HepG2 (cell line): ENCODE results near the gene TBC1D16. TPM values are rescaled to one million over a fixed set of nuclear protein-coding genes. Genes with fewer than 3 reads are reported as not detected.
A peak's percentile ranks its signal among the peaks of the same experiment; 100 is the strongest.

Source experiments
- ATAC-seq: fragments of 200-7000 bp; cut with Tn5 transposase; 3 replicates; pipeline ENCODE4 v1.9.1; 2020; ENCODE audit warnings: mild to moderate bottlenecking, moderate library complexity
- BruUV-seq: library from RNA; stranded (reverse); fragments of 400-500 nt; replicated peaks from 2 replicates; lab custom pipeline; 2021; lab: Mats Ljungman, UMichigan
- CTCF ChIA-PET: fragments of 300-600 bp; formaldehyde crosslinking; extraction: SDS; loops from one replicate; lab custom pipeline; 2021; ENCODE audit warnings: low total read pairs, inconsistent platforms, low intra/inter-chr PET ratio; lab: Yijun Ruan, JAX
- POLR2A ChIA-PET: fragments of 350-600 bp; sonication (Branson Sonifier 250); formaldehyde crosslinking; loops from one replicate; lab custom pipeline; 2020; ENCODE audit warnings: antibody characterized with exemption, inconsistent platforms; lab: Yijun Ruan, JAX
- DNase-seq: peaks from one replicate; pipeline ENCODE4 v3.0.0-alpha.2; 2015; ENCODE audit warnings: low spot score
- FAIRE-seq: peaks from 3 replicates; lab custom pipeline; 2011; peaks lifted over from hg19 to GRCh38; lab: Jason Lieb, UNC
- H2AFZ ChIP-seq: one replicate; pipeline ENCODE4 v1.6.1; 2011; ENCODE audit warnings: low read length, inconsistent platforms
- H3K27ac ChIP-seq: fragments of 300-600 bp; 3 replicates; pipeline ENCODE4 v1.8.0; 2011; ENCODE audit warnings: mixed run types, mild to moderate bottlenecking, mixed read lengths, low read length, inconsistent platforms; ENCODE audit not compliant: insufficient read depth; ENCODE audit errors: extremely low read length
- H3K27me3 ChIP-seq, 2 experiments: fragments of 200-600 bp in 1 of 2; 2 replicates in 1 of 2; 3 replicates in 1 of 2; pipeline versions ENCODE4 v1.6.0 to v1.8.0; 2011; ENCODE audit warnings: low read length in 2 of 2, mild to moderate bottlenecking in 2 of 2, moderate library complexity in 2 of 2, inconsistent platforms in 1 of 2; ENCODE audit not compliant: insufficient read depth in 2 of 2, control insufficient read depth in 1 of 2
- H3K36me3 ChIP-seq, 2 experiments: fragments of 200-600 bp in 1 of 2; replicated peaks in 1 of 2; 2 replicates in 1 of 2; 3 replicates in 1 of 2; pipeline versions ENCODE4 v1.5.1 to v1.8.0; 2011; ENCODE audit warnings: low read length in 2 of 2, inconsistent platforms in 1 of 2; ENCODE audit not compliant: insufficient read depth in 2 of 2, control insufficient read depth in 1 of 2
- H3K4me1 ChIP-seq: 2 replicates; pipeline ENCODE4 v1.5.1; 2012; ENCODE audit warnings: low read length, inconsistent platforms; ENCODE audit not compliant: insufficient read depth
- H3K4me2 ChIP-seq: 2 replicates; pipeline ENCODE4 v1.6.0; 2011; ENCODE audit warnings: low read depth, low read length, inconsistent platforms
- H3K4me3 ChIP-seq, 3 experiments: fragments of 200-600 bp in 1 of 3; sonication (generic), shearing (Covaris generic) in 1 of 3; replicated peaks in 1 of 3; 2 replicates each; pipeline ENCODE4 v1.5.1; 2011 to 2016; ENCODE audit warnings: low read length in 3 of 3, inconsistent platforms in 2 of 3, low read depth in 2 of 3, mild to moderate bottlenecking in 2 of 3, control low read depth in 1 of 3, mixed read lengths in 1 of 3; ENCODE audit not compliant: insufficient read depth in 1 of 3
- H3K79me2 ChIP-seq: one replicate; pipeline ENCODE4 v1.6.1; 2011; ENCODE audit warnings: low read length, inconsistent platforms; ENCODE audit not compliant: insufficient read depth
- H3K9ac ChIP-seq: 2 replicates; pipeline ENCODE4 v1.6.0; 2011; ENCODE audit warnings: mild to moderate bottlenecking, low read depth, low read length, inconsistent platforms; ENCODE audit not compliant: insufficient read depth
- H3K9me3 ChIP-seq: 2 replicates; pipeline ENCODE4 v1.5.1; 2012; ENCODE audit warnings: mild to moderate bottlenecking, low read length
- H4K20me1 ChIP-seq: 2 replicates; pipeline ENCODE4 v1.6.0; 2011; ENCODE audit warnings: inconsistent platforms, mild to moderate bottlenecking, low read length, moderate library complexity; ENCODE audit not compliant: insufficient read depth
- ATF4 ChIP-seq, 2 experiments: fragments of 450-650 bp in 1 of 2; sonication (generic) in 1 of 2; formaldehyde crosslinking; IDR thresholded peaks; 2 replicates each; pipeline versions ENCODE4 v1.5.0 to v1.8.0; 2020 to 2022; ENCODE audit warnings: mild to moderate bottlenecking in 1 of 2, missing genetic modification reagents in 1 of 2
- BCLAF1 ChIP-seq: fragments of 450-650 bp; IDR thresholded peaks from 2 replicates; pipeline ENCODE4 v1.6.1; 2017; ENCODE audit warnings: mild to moderate bottlenecking
- CEBPB ChIP-seq: IDR thresholded peaks from 2 replicates; pipeline ENCODE4 v1.6.1; 2011; ENCODE audit warnings: low read depth, low read length, improper control_type of control experiment, borderline replicate concordance
- CEBPG ChIP-seq: IDR thresholded peaks from 2 replicates; pipeline ENCODE4 v1.6.1; 2016
- FOSL2 ChIP-seq: sonication (generic); formaldehyde crosslinking; IDR thresholded peaks from 2 replicates; pipeline ENCODE4 v1.4.0; 2020; ENCODE audit warnings: missing genetic modification reagents
- FOXA3 ChIP-seq: IDR thresholded peaks from 2 replicates; pipeline ENCODE4 v1.6.1; 2016; ENCODE audit warnings: missing genetic modification reagents, missing compliant biosample characterization
- KMT2B ChIP-seq: IDR thresholded peaks from 2 replicates; pipeline ENCODE4 v1.6.1; 2016; ENCODE audit warnings: missing genetic modification reagents, missing compliant biosample characterization
- MIER2 ChIP-seq: IDR thresholded peaks from 2 replicates; pipeline ENCODE4 v1.6.1; 2016; ENCODE audit warnings: missing biosample characterization, missing genetic modification reagents
- ZNF552 ChIP-seq: sonication (generic); formaldehyde crosslinking; IDR thresholded peaks from 2 replicates; pipeline ENCODE4 v1.9.0; 2022; ENCODE audit warnings: missing genetic modification reagents, mild to moderate bottlenecking, borderline replicate concordance
- ZNF670 ChIP-seq: sonication (generic); formaldehyde crosslinking; IDR thresholded peaks from 2 replicates; pipeline ENCODE4 v1.8.0; 2022; ENCODE audit warnings: mild to moderate bottlenecking, missing genetic modification reagents, borderline replicate concordance
- WGBS: methylation state at CpG from one replicate; pipeline ENCODE4 v1.1.6; 2017; ENCODE audit warnings: low lambda C conversion rate; 5-methylcytosine and 5-hydroxymethylcytosine counted together
- in situ Hi-C: cut with HindIII; loops from 2 replicates; pipeline ENCODE4 v1.10.0; 2017; ENCODE audit warnings: low pct_unique_long_range_greater_than_20kb; ENCODE audit not compliant: extremely low pct_ligation_motif_present
- intact Hi-C: fragments of 100-400 bp; cut with micrococcal nuclease; formaldehyde crosslinking; loops from one replicate; pipeline ENCODE4 v1.10.0; 2022; ENCODE audit not compliant: unreplicated experiment
- polyA plus RNA-seq, 8 experiments: library from polyadenylated mRNA; depleted of rRNA in 3 of 8; stranded (reverse) in 7 of 8; unstranded in 1 of 8; fragments of >200 nt; fragmentation: Illumina TruSeq in 4 of 8; extraction: Trizol in 4 of 8; gene quantifications; 2 replicates each; pipeline versions ENCODE4 v1.2.1 to v1.2.3, GENCODE V29; 2011 to 2016; ENCODE audit warnings: low read depth in 4 of 8, missing spikeins in 1 of 8, mixed read lengths in 1 of 8; ENCODE audit not compliant: insufficient read depth in 1 of 8
- total RNA-seq, 5 experiments: library from RNA; depleted of rRNA; stranded (reverse); fragments of >200 nt; fragmentation: Illumina TruSeq; extraction: Trizol; gene quantifications; 2 replicates each; pipeline ENCODE4 v1.2.3, GENCODE V29; 2016; ENCODE audit warnings: low read depth in 1 of 5
- TF ChIP-seq, protein P1 (sequence below): sonication (generic); formaldehyde crosslinking; IDR thresholded peaks from 2 replicates; pipeline ENCODE4 v1.4.0; 2020; ENCODE audit warnings: missing genetic modification reagents

The TBC1D16 gene
- total and polyA plus RNA-seq, 2 of the 13 experiments (the other 11 are each of a cell fraction or from before 2014, with no cell fraction given): 14.9 to 24.9 TPM

DNA sequence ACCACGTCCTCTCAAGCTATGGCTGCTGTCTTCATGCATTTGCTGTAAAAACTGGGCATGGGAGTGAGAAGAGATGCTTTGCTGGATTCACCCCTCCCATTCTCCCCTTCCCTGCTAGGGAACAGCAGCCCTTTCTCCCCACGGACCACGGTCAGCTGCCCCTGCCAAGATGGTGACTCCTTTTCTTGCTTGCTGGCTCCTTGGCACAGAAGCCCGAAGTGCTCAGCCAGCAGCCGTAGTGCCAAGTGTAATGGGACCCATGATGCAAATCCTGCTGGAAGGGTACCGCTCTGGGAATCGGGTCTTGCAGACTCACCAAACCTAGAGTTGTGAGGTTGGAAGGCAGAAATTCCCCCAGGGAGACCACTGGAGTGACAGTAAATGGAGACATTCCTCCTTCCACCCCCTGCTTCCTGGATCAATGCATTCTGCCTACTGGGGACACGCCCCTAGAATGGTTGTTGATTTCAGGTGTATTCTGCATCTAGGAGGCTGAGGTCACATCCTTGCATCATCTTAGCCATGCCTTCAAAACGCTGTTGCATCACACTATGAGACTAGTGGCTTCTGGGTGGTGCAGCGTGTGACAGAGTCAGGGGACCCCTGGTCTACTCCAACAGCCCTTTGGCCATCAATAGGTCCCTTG, 133.4 kb downstream of the TBC1D16 start:
- Histone ChIP-seq H3K9me3 (no peaks in the 10 kb centered on the region), H3K9ac (no peak overlapping the region), H3K4me3 (no peak overlapping the region), H2AFZ (no peak overlapping the region), H3K79me2 (no peaks in the 10 kb centered on the region), H3K36me3 (no peaks in the 10 kb centered on the region), H3K27ac (no peak overlapping the region), H4K20me1 (no peaks in the 10 kb centered on the region), H3K4me2 (no peak overlapping the region), H3K4me1 (peaks cover 39% of the 10 kb centered on the region), H3K27me3 (peaks cover 7 to 31% of the 10 kb centered on the region in 2 experiments; a peak in 4 of 5 replicates)
- ATAC-seq: no peak
- FAIRE-seq: no peak
- 23% methylated on average over 10 of the region's 10 CpGs for WGBS
- BruUV-seq: no TSS peak
- intact Hi-C loops: no loop called here
- ChIA-PET POLR2A (no interaction called here), CTCF (no interaction called here)
- DNase-seq: no peak
- in situ Hi-C loops: no loop called here
- peak; percentile 89 for TF ChIP-seq CEBPB
- TF ChIP-seq, protein P1, sequence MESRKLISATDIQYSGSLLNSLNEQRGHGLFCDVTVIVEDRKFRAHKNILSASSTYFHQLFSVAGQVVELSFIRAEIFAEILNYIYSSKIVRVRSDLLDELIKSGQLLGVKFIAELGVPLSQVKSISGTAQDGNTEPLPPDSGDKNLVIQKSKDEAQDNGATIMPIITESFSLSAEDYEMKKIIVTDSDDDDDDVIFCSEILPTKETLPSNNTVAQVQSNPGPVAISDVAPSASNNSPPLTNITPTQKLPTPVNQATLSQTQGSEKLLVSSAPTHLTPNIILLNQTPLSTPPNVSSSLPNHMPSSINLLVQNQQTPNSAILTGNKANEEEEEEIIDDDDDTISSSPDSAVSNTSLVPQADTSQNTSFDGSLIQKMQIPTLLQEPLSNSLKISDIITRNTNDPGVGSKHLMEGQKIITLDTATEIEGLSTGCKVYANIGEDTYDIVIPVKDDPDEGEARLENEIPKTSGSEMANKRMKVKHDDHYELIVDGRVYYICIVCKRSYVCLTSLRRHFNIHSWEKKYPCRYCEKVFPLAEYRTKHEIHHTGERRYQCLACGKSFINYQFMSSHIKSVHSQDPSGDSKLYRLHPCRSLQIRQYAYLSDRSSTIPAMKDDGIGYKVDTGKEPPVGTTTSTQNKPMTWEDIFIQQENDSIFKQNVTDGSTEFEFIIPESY (CRISPR knock-in tag): peak; percentile 13; the same call in 1 of the 2 replicates
- peak in 1 of 2 experiments; percentile 90; a peak in 2 of 4 replicates for TF ChIP-seq ATF4 (CRISPR knock-in tag; IDR thresholded peaks at IDR 0.05)
- no peak for TF ChIP-seq MIER2
- TF ChIP-seq ZNF670 (CRISPR knock-in tag): no peak
- TF ChIP-seq FOSL2 (CRISPR knock-in tag): peak; percentile 45; the same call in 1 of the 2 replicates
- TF ChIP-seq KMT2B (CRISPR knock-in tag): no peak
- TF ChIP-seq CEBPG (CRISPR knock-in tag): peak; percentile 61
- no peak for TF ChIP-seq BCLAF1
- no peak for TF ChIP-seq ZNF552 (CRISPR knock-in tag)
- peak; percentile 19; the same call in 1 of the 2 replicates for TF ChIP-seq FOXA3 (CRISPR knock-in tag)
